HG03558 (cell line): ENCODE results near the gene RPL35.

Experiments
- ATAC-seq: cut with Tn5 transposase; IDR thresholded peaks from one replicate; pipeline ENCODE4 v1.9.1; 2021; ENCODE audit warnings: moderate number of reproducible peaks; ENCODE audit not compliant: unreplicated experiment; ENCODE audit errors: extremely low read depth

Gene RPL35

DNA sequence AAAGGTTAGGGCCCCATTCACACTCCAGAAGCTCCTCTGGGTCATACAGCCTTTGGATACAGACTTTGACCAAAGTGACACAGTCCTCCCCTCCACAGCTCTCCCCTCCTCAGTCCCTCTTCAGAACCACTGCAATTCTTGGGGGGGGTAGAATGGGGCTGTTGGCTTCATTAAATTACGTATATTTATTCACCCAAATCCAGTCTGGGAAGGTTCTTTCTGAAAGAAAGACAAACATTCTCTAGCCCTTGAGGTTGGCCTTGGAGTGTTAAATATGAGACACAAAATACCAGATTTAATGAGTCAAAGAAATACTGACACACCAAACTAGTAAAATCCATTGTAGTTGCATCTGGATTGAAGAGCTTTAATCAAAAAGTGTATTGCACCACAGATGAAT, 16.3 kb upstream of the RPL35 start:
- no peak for ATAC-seq

- no peak for ATAC-seq
These were observed 15.4 kb upstream of the RPL35 start for GRCh38 chr9:124877021-124877782.

DNA sequence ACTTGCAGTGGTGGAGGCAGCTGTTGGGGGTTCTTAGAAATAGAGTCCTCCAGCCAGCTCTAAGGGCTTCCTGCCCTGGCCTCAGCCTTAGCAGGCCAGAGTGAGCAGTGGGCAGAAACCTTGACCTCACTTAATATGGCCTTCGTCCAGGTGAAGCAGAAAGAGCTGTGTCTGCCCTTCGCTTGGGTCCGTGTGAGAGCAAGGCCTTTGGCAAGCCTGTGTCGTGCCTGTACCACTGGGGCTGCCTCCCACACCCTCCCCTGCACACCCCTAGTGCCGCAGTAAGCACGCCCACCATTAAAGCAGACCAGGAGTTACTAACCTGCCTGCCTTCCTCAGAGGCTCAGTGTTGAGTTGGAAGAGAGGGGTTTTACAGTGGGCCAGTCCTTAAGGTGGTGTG, 13.7 kb upstream of the RPL35 start:
- no peak for ATAC-seq

GRCh38 chr9:124873664-124874063, 11.9 kb upstream of the RPL35 start:
- ATAC-seq = no peak

DNA sequence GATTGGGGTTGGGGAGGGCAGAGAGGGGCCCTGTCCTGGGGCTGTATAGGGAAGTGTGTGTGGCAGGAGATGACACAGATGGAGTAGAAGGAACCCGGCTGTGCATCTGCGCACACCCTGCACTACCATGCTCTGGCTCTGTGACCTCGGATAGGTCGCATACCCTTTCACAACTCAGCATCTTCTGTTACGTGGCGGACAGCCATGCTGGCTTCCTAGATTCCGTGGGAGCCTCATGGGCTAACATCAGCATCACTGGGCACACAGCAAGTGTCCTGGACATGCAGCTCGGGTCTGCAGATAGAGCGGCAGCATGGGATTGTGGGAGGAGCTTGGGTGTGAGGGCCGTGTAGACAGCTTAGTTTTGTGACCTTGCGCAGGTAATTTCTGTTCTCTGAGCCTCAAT, 9.4 kb upstream of the RPL35 start:
- ATAC-seq = no peak

DNA sequence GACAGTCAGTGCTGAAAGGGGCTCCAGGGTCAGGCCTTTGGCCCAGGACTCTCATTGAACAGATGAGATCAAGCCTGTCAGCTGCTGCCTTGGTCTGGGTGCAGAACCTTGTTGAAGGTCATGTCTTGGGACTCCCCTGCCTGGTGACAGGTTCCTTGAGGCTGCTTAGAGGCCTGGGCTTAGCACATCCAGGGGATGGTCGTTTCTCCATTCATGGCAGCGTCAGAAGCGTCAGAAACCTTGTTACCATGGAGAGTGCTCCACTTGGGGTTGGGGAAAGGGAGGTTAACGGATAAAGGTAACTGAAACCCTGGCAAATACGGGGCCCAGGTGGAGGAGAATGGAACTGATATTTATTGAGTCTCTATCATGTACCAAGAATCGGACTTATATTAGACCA, 9.0 kb upstream of the RPL35 start:
- ATAC-seq = no peak

DNA sequence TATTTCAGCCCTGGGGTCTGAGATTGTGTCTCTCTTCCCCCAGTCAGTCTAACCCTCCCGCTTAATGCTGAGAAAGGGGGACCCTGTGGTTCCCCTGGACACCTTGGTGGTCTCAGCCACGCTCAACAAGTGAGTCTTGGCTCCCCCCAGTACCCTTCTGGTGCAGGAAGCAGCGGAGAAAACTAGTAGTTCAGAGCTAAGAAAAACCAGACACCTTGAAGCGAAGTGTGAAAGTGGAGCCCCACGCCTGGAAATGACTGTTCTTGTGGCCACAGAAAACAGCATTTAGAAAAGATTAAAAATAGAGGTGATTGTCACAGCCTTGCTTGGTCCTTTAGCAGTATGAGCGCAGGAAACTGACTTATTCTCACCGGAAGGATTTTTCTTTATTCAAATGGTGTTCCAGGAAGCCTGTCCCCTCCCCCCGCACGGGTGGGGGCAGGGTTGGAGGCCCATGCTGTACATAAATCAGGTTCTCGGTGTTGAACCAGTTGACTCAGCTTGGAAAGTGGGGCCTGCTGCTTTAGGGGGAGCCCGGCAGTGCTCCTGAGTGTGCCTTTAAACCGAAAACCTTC, 8.3 kb upstream of the RPL35 start:
- ATAC-seq = peak; percentile 31

DNA sequence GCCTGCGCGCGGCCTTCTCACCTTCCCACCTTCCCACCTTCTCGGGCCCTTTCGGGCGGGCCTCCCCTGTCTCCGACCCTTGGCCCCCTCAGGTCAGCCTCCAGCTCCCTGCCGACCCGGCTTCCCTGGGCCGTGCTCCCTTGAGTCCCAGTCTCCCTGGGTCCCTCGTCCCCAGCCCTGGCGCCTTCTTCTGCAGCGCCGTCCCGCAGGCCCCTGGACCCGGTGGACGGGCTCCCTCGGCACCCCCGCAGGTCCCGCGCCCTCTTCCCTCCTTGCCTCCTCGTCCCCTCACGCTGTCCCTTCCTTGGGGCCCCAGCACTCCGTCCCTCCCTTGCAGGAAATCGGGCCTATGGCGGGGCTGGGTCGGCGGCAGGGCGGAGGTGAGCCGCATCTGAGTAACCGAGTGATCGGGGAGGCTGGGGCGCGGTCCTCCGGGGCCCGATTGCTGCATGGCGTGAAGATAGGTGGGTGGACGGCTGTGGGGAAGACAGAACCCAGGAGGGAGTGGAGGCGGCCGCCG, 7.8 kb upstream of the RPL35 start:
- ATAC-seq = no peak

- peak; percentile 41 for ATAC-seq
These were observed 7.0 kb upstream of the RPL35 start for GRCh38 chr9:124868511-124869465.

GRCh38 chr9:124863371-124863871, 1.7 kb upstream of the RPL35 start:
- ATAC-seq = no peak

GRCh38 chr9:124860582-124861341, 995 bp downstream of the RPL35 start:
- ATAC-seq = no peak

- ATAC-seq = no peak
These were observed 1.8 kb downstream of the RPL35 start for GRCh38 chr9:124859803-124860581.

GRCh38 chr9:124858330-124859046, 3.3 kb downstream of the RPL35 start:
- no peak for ATAC-seq

DNA sequence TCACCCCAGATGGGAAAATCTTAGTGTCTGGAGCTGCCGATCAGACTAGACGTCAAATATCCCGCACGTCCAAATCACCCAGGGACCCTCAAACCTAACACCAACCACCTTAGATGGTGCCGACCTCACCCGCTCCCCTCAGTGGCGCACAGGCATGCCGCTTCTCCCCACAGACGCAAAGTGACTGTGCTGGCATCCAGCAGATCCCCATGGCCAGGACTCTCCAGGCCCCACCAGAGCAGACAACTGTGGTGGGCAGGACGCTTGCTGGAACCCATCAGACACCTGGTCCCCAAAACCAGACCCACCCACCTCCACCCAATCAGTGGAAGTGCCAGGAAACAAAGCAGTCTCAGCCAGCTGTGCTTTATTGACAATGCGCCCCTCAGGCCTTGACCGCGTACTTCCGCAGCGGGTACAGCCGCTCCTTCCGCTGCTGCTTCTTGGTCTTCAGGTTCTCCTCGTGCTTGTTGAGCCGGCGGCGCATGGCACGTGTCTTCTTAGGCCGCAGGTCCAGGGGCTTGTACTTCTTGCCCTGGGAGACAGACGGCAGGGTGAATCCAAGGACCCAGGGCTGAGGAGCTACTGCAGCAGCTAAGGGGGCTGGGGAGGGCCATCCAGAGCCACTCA, 4.1 kb downstream of the RPL35 start:
- no peak for ATAC-seq

DNA sequence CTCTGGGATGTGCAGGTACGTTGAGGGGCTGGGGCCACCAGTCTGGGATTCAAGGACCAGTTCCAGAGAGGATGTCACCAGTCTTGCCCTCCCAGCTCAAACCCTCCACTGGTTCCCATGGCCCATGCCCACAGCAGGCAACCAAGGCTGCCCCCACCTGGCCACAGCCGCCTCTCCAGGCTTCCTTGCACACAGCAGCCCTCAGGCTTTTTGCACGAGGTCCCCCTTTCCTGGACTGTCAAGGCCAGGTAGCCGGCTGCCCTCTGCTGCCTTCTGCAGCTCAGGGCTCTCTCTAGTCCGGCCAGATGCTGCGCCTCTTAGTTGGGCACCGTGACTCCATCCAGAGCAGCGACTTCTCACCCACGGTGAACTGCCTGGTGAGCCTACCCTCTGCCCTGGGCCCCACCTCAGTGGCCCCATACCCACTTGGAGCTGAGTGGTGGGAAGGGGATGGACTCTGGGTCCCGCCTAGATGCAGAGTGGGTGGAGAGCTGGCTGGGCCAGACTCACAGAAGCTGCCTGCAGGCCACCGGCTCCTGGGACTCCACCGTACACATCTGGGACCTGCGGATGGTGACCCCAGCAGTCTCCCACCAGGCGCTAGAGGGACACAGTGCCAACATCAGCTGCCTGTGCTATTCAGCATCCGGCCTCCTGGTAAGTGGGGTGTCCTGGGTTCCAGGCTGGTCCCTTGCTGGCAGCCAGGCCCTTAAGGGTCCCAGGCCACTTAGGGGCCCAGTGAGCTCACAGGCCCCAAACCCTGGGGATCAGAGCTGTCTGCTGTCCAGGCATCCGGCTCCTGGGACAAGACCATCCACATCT, 5.6 kb downstream of the RPL35 start:
- ATAC-seq = no peak

- no peak for ATAC-seq
These were observed 6.2 kb downstream of the RPL35 start for GRCh38 chr9:124855566-124855943.

DNA sequence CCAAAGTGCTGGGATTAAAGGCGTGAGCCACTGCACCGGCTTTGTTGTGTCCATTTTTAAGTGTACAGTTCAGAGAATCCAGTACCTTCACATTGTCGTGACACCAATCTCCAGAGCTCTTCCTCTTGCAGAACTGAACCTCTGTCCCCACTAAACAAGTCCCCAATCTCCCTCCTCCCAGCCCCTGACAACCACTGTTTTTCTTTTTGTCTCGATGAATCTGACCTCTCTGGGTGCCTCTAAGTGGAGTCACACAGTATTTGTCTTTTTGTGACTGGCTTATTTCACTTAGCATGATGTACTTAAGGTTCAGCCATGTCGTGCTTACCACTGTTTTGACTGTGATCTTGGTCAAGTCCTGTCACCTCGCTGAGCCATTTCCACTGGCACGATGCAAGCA, 6.9 kb downstream of the RPL35 start:
- no peak for ATAC-seq
